Measurements from ENCODE around the gene PRKD2. TPM values are rescaled to one million over a fixed set of nuclear protein-coding genes. Genes with fewer than 3 reads are reported as not detected.

The PRKD2 gene
- total RNA-seq, 1 donor: 9.0 TPM

GRCh38 chr19:46670813-46671212 is 46.1 kb downstream of the PRKD2 start:
- H3K27ac ChIP-seq (ENCODE audit: low read depth, low read length): no peak overlapping the region
- peak; percentile 82 for DNase-seq (ENCODE audit: insufficient read length, low spot score, missing footprints)
- H4K20me1 ChIP-seq (ENCODE audit: insufficient read depth, low read length): no peaks in the 10 kb centered on the region
- no peaks in the 10 kb centered on the region for H3K27me3 ChIP-seq (ENCODE audit: insufficient read depth, low read length)
- TF ChIP-seq, protein P1, sequence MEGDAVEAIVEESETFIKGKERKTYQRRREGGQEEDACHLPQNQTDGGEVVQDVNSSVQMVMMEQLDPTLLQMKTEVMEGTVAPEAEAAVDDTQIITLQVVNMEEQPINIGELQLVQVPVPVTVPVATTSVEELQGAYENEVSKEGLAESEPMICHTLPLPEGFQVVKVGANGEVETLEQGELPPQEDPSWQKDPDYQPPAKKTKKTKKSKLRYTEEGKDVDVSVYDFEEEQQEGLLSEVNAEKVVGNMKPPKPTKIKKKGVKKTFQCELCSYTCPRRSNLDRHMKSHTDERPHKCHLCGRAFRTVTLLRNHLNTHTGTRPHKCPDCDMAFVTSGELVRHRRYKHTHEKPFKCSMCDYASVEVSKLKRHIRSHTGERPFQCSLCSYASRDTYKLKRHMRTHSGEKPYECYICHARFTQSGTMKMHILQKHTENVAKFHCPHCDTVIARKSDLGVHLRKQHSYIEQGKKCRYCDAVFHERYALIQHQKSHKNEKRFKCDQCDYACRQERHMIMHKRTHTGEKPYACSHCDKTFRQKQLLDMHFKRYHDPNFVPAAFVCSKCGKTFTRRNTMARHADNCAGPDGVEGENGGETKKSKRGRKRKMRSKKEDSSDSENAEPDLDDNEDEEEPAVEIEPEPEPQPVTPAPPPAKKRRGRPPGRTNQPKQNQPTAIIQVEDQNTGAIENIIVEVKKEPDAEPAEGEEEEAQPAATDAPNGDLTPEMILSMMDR (IDR thresholded peaks at IDR 0.05; ENCODE audit: extremely low read depth, low read depth, low read length): no peak
- peaks cover 5% of the 10 kb centered on the region for H3K4me1 ChIP-seq (ENCODE audit: insufficient read depth, low read length)
- no peak overlapping the region for H2AFZ ChIP-seq (ENCODE audit: low read length)
- H3K36me3 ChIP-seq (ENCODE audit: insufficient read depth, low read length): peaks cover 17% of the 10 kb centered on the region
- H3K9me3 ChIP-seq (ENCODE audit: low read depth, low read length): no peaks in the 10 kb centered on the region
- no peak overlapping the region for H3K4me3 ChIP-seq (ENCODE audit: insufficient read depth, low read length)
- H3K4me2 ChIP-seq (ENCODE audit: insufficient read depth, low read length): no peak overlapping the region
- no peaks in the 10 kb centered on the region for H3K79me2 ChIP-seq (ENCODE audit: insufficient read depth, low read length)

GRCh38 chr19:46668662-46669061 is 48.3 kb downstream of the PRKD2 start:
- DNase-seq (ENCODE audit: insufficient read length, low spot score, missing footprints): no peak
- H3K4me1 ChIP-seq (ENCODE audit: insufficient read depth, low read length): peaks cover 5% of the 10 kb centered on the region
- H3K4me3 ChIP-seq (ENCODE audit: insufficient read depth, low read length): no peak overlapping the region
- H3K27me3 ChIP-seq (ENCODE audit: insufficient read depth, low read length): no peaks in the 10 kb centered on the region
- H4K20me1 ChIP-seq (ENCODE audit: insufficient read depth, low read length): no peaks in the 10 kb centered on the region
- H3K79me2 ChIP-seq (ENCODE audit: insufficient read depth, low read length): no peaks in the 10 kb centered on the region
- peaks cover 7% of the 10 kb centered on the region for H3K36me3 ChIP-seq (ENCODE audit: insufficient read depth, low read length)
- no peak overlapping the region for H3K27ac ChIP-seq (ENCODE audit: low read depth, low read length)
- H2AFZ ChIP-seq (ENCODE audit: low read length): no peak overlapping the region
- no peak overlapping the region for H3K4me2 ChIP-seq (ENCODE audit: insufficient read depth, low read length)
- no peaks in the 10 kb centered on the region for H3K9me3 ChIP-seq (ENCODE audit: low read depth, low read length)
- TF ChIP-seq, protein P1 (IDR thresholded peaks at IDR 0.05; ENCODE audit: extremely low read depth, low read depth, low read length): no peak

DNA sequence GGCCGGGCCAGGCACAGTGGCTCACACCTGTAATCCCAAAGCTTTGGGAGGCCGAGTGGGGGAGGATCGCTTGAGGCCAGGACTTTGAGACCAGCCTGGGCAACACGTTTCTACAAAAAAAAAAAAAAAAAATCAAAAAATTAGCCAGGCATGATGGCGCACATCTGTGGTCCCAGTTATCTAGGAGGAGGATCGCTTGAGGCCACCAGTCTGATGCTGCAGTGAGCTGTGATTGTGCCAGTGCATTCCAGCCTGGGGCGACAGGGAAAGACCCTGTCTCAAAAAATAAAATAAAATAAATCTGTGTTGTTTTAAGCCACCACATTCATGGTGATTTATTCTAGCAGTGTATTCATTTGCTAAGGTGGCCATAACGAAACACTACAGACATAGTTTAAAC is 51.8 kb downstream of the PRKD2 start:
- Histone ChIP-seq H3K36me3 (ENCODE audit: insufficient read depth, low read length) (no peaks in the 10 kb centered on the region), H4K20me1 (ENCODE audit: insufficient read depth, low read length) (no peaks in the 10 kb centered on the region), H2AFZ (ENCODE audit: low read length) (no peak overlapping the region), H3K4me1 (ENCODE audit: insufficient read depth, low read length) (peaks cover 11% of the 10 kb centered on the region), H3K9me3 (ENCODE audit: low read depth, low read length) (no peaks in the 10 kb centered on the region), H3K27ac (ENCODE audit: low read depth, low read length) (no peak overlapping the region), H3K27me3 (ENCODE audit: insufficient read depth, low read length) (no peaks in the 10 kb centered on the region), H3K79me2 (ENCODE audit: insufficient read depth, low read length) (no peaks in the 10 kb centered on the region), H3K4me2 (ENCODE audit: insufficient read depth, low read length) (no peak overlapping the region), H3K4me3 (ENCODE audit: insufficient read depth, low read length) (no peak overlapping the region)
- TF ChIP-seq, protein P1 (IDR thresholded peaks at IDR 0.05; ENCODE audit: extremely low read depth, low read depth, low read length): no peak
- DNase-seq (ENCODE audit: insufficient read length, low spot score, missing footprints): no peak

- peak overlapping the region; percentile 85 for H3K4me2 ChIP-seq (ENCODE audit: insufficient read depth, low read length)
- H3K36me3 ChIP-seq (ENCODE audit: insufficient read depth, low read length): no peaks in the 10 kb centered on the region
- peaks cover 23% of the 10 kb centered on the region for H3K4me1 ChIP-seq (ENCODE audit: insufficient read depth, low read length)
- H4K20me1 ChIP-seq (ENCODE audit: insufficient read depth, low read length): peaks cover 2% of the 10 kb centered on the region
- DNase-seq (ENCODE audit: insufficient read length, low spot score, missing footprints): peak; percentile 95
- no peaks in the 10 kb centered on the region for H3K79me2 ChIP-seq (ENCODE audit: insufficient read depth, low read length)
- H2AFZ ChIP-seq (ENCODE audit: low read length): peak overlapping the region; percentile 38
- peak overlapping the region; percentile 62 for H3K4me3 ChIP-seq (ENCODE audit: insufficient read depth, low read length)
- H3K27me3 ChIP-seq (ENCODE audit: insufficient read depth, low read length): peaks cover 6% of the 10 kb centered on the region
- no peaks in the 10 kb centered on the region for H3K9me3 ChIP-seq (ENCODE audit: low read depth, low read length)
- peak overlapping the region; percentile 38 for H3K27ac ChIP-seq (ENCODE audit: low read depth, low read length)
- TF ChIP-seq, protein P1 (IDR thresholded peaks at IDR 0.05; ENCODE audit: extremely low read depth, low read depth, low read length): peak; percentile 99
Measured at GRCh38 chr19:46661735-46662592, 55.0 kb downstream of the PRKD2 start.
